Left lung (tissue), 10 donors: ENCODE measurements around the gene CPLX4. TPM values are rescaled to one million over a fixed set of nuclear protein-coding genes. Genes with fewer than 3 reads are reported as not detected.

ENCODE experiments used
- ATAC-seq: fragments of 200-7000 bp; cut with Tn5 transposase; one replicate; pipeline ENCODE4 v1.9.1; 2020; ENCODE audit warnings: moderate library complexity
- DNase-seq, 4 donors: peaks; one replicate each; pipeline ENCODE4 v3.0.0-alpha.2; 2013 to 2020
- H3K27ac ChIP-seq, 2 donors: fragments of 200-600 bp; sonication (generic) in 1 of 2; one replicate each; pipeline versions ENCODE4 v1.5.0 to v1.8.0; 2020 to 2021
- H3K27me3 ChIP-seq, 2 donors: fragments of 200-600 bp; sonication (generic) in 1 of 2; one replicate each; pipeline versions ENCODE4 v1.5.0 to v1.8.0; 2020 to 2021
- H3K36me3 ChIP-seq, 2 donors: fragments of 200-600 bp; sonication (generic) in 1 of 2; one replicate each; pipeline versions ENCODE4 v1.5.0 to v1.8.0; 2020 to 2021
- H3K4me1 ChIP-seq, 2 donors: fragments of 200-600 bp; one replicate each; pipeline ENCODE4 v1.8.0; 2021
- H3K4me3 ChIP-seq, 2 donors: fragments of 200-600 bp; sonication (generic) in 1 of 2; one replicate each; pipeline versions ENCODE4 v1.5.0 to v1.8.0; 2020 to 2021; ENCODE audit warnings: mild to moderate bottlenecking in 1 of 2
- H3K9me3 ChIP-seq, 2 donors: fragments of 200-600 bp; sonication (generic) in 1 of 2; one replicate each; pipeline versions ENCODE4 v1.5.0 to v1.8.0; 2020 to 2021
- intact Hi-C, 2 donors: fragments of 100-400 bp; cut with DNase I; formaldehyde crosslinking; loops; one replicate each; pipeline versions ENCODE4 v1.11.2 to v1.14.2; 2022
- polyA plus RNA-seq, 6 donors: library from polyadenylated mRNA; unstranded; fragments of 120-200 nt; gene quantifications; one replicate each; pipeline ENCODE4 v1.2.1, GENCODE V29; 2013; ENCODE audit not compliant: insufficient read length in 6 of 6
- total RNA-seq, 2 donors: library from RNA; stranded (reverse); fragmentation: NEBNext Ultra II Directional; extraction: Animal tissue kit (Norgen Biotek cat#: 25700); gene quantifications; one replicate each; pipeline ENCODE4 v1.2.1, GENCODE V29; 2021
- TF ChIP-seq, protein P1 (sequence below), 2 donors: fragments of 200-600 bp; sonication (generic) in 1 of 2; IDR thresholded peaks; one replicate each; pipeline versions ENCODE4 v1.5.0 to v1.8.0; 2021; ENCODE audit warnings: antibody characterized with exemption in 2 of 2
- donor health status: DM: no; HTN: yes; CAD: no.
- donor health status: DM: no; HTN: no; CAD: no.

CPLX4 gene
- total and polyA plus RNA-seq, 8 donors: not detected

DNA sequence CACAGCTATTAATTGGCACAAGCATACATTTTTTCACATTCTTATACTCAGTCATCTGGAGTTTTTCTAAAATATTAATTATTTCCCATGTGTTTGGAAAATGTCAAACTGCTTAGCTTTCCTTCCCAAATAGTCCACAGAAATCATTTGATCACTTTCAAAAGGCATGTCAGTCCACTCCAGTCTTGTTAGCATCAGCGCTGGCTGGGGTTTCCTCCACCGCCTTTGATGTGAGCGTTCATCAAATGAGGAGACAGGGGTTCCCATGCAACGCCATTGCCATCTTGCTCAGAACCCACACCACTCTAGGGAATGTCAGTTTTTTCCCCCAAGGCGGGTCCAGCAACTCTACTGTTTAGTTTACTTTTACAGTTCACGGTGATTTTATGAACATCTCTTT, 32.1 kb downstream of the CPLX4 start:
- H3K4me3 ChIP-seq: no peak overlapping the region
- no peak overlapping the region for H3K27ac ChIP-seq
- peaks cover 12 to 62% of the 10 kb centered on the region in 2 donors for H3K27me3 ChIP-seq
- no peaks in the 10 kb centered on the region for H3K9me3 ChIP-seq
- intact Hi-C loops: no loop called here
- no peaks in the 10 kb centered on the region for H3K36me3 ChIP-seq
- TF ChIP-seq, protein P1, sequence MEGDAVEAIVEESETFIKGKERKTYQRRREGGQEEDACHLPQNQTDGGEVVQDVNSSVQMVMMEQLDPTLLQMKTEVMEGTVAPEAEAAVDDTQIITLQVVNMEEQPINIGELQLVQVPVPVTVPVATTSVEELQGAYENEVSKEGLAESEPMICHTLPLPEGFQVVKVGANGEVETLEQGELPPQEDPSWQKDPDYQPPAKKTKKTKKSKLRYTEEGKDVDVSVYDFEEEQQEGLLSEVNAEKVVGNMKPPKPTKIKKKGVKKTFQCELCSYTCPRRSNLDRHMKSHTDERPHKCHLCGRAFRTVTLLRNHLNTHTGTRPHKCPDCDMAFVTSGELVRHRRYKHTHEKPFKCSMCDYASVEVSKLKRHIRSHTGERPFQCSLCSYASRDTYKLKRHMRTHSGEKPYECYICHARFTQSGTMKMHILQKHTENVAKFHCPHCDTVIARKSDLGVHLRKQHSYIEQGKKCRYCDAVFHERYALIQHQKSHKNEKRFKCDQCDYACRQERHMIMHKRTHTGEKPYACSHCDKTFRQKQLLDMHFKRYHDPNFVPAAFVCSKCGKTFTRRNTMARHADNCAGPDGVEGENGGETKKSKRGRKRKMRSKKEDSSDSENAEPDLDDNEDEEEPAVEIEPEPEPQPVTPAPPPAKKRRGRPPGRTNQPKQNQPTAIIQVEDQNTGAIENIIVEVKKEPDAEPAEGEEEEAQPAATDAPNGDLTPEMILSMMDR (IDR thresholded peaks at IDR 0.05): no peak
- no peak for DNase-seq
- no peaks in the 10 kb centered on the region for H3K4me1 ChIP-seq
- ATAC-seq: no peak

DNA sequence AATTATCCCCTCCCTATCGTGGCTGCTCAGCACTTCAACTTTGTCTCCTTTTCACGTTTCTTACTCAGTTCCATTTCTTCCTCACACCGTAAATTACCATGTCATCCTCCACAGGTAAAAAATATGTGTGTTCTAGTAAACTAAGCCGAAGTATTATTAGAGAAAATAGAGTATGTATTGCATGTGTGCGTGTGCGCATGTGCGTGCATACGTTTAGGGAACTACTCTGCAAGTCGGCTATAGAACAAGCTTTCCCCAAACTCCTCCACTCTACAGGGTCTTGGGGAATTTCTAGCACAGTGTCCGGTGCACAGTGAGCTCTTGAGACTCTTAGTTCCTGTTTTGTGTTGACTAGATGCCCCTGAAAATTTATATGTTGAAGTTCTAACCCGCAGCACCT, 36.1 kb downstream of the CPLX4 start:
- intact Hi-C loops: no loop called here
- Histone ChIP-seq H3K27me3 (peaks cover 20 to 97% of the 10 kb centered on the region in 2 donors), H3K36me3 (no peaks in the 10 kb centered on the region), H3K9me3 (no peaks in the 10 kb centered on the region), H3K27ac (no peak overlapping the region), H3K4me1 (no peaks in the 10 kb centered on the region), H3K4me3 (no peak overlapping the region)
- DNase-seq: no peak
- ATAC-seq: no peak
- TF ChIP-seq, protein P1 (IDR thresholded peaks at IDR 0.05): no peak

DNA sequence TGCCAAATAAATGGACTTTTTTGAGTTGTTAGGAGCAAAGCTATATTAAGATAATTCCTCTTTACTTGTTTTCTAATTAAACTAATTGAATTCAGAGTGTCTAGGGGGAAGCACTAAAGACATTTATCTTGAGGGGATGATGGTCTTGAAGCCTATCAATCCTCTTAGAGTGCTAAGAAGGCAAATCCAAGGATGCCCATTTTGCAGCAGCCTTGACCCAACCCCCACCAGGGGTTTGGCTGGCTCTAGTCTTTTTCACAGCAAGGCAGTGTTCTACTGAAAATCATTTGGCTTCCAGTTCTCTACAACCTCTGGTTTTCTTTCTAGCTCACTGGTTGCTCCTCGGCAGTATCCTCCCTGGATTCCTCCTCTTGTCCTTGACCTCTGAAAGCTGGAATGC, 38.7 kb downstream of the CPLX4 start:
- peaks cover 28 to 100% of the 10 kb centered on the region in 2 donors for H3K27me3 ChIP-seq
- no peak overlapping the region for H3K4me3 ChIP-seq
- H3K36me3 ChIP-seq: no peaks in the 10 kb centered on the region
- H3K9me3 ChIP-seq: no peaks in the 10 kb centered on the region
- no peak overlapping the region for H3K27ac ChIP-seq
- no peak for DNase-seq
- ATAC-seq: no peak
- H3K4me1 ChIP-seq: no peaks in the 10 kb centered on the region
- intact Hi-C loops: no loop called here
- TF ChIP-seq, protein P1 (IDR thresholded peaks at IDR 0.05): no peak

DNA sequence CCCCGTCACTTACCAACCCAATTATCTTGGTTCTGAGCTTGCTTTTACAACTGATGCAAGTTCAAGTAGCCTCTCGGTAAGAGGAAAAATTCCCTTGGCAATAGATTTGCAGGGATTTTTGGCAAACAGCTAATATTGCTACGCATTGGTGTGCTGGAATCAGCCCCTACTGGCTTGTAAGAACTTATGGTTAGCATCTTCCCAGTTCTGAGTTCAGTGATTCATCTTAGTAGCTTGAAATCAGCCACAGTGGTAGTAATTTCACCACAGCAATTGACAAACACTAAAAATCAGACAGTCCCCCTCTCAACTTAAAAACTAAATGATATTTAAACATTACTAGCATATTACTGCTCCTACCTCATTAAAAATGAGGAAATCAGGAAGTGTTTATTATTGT, 39.3 kb downstream of the CPLX4 start:
- intact Hi-C loops: no loop called here
- no peaks in the 10 kb centered on the region for H3K36me3 ChIP-seq
- ATAC-seq (no peak), DNase-seq (no peak)
- TF ChIP-seq, protein P1 (IDR thresholded peaks at IDR 0.05): no peak
- H3K27ac ChIP-seq: no peak overlapping the region
- no peak overlapping the region for H3K4me3 ChIP-seq
- no peaks in the 10 kb centered on the region for H3K4me1 ChIP-seq
- peaks cover 28 to 100% of the 10 kb centered on the region in 2 donors for H3K27me3 ChIP-seq
- H3K9me3 ChIP-seq: no peaks in the 10 kb centered on the region

DNA sequence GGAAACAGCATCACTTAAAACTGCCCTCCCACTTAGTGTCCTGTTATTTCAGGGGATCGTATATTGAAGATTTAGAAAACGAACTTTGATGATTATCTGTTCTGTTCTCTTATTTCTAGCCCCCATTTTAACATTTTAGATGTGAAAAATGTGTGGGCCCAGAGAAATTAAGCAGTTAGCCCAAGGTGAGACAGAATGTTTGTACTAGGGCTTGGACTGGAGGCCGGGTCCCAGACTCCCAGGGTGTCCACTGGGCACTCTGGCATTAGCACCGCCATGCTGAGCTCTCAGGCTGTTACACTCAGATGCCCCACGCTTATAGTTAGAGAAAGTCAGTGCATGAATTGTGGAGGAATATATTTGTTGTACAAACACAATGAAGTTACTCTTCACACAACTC, 39.7 kb downstream of the CPLX4 start:
- Histone ChIP-seq H3K27me3 (peaks cover 29 to 100% of the 10 kb centered on the region in 2 donors), H3K9me3 (no peaks in the 10 kb centered on the region), H3K4me1 (peaks cover 0 to 3% of the 10 kb centered on the region in 2 donors), H3K27ac (no peak overlapping the region), H3K4me3 (no peak overlapping the region), H3K36me3 (no peaks in the 10 kb centered on the region)
- TF ChIP-seq, protein P1 (IDR thresholded peaks at IDR 0.05): no peak
- ATAC-seq (no peak), DNase-seq (no peak)
- intact Hi-C loops: no loop called here
